GM18861 (cell line): ENCODE data around the gene ITSN2.
"Not testable (repeated sequence)": the region's sequence is repeated elsewhere in the genome, so short reads cannot be mapped to it uniquely, and the experiment has no call there.

Source experiments
- ATAC-seq: cut with Tn5 transposase; IDR thresholded peaks from one replicate; pipeline ENCODE4 v1.9.1; 2021; ENCODE audit not compliant: unreplicated experiment

Gene ITSN2

GRCh38 chr2:24363301-24363700 is 3.0 kb upstream of the ITSN2 start:
- no peak for ATAC-seq

DNA sequence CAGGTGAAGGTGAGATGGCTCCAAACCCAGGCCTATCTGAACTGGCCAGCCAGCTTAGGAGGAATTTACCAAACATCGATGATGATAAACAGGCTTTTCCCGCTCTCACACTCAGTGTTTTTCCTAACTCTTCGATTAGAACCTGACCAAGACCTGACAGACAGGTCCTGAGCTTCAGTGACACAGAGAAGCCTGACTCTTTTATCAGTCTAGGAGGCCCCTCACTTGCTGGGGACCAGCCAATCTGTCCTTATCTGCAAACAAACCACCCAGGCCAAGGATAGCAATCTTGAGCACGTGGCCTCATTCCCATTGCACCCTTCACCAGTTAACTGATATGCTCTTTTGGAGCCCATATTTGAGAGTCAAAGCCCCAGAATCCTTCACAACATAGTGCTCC is 1.9 kb upstream of the ITSN2 start:
- no peak for ATAC-seq

- ATAC-seq = no peak
These were observed 611 bp upstream of the ITSN2 start for GRCh38 chr2:24360963-24361330.

GRCh38 chr2:24359129-24360049 is 947 bp downstream of the ITSN2 start:
- peak; percentile 2 for ATAC-seq

GRCh38 chr2:24357767-24358166 is 2.6 kb downstream of the ITSN2 start:
- ATAC-seq = not testable (repeated sequence)

DNA sequence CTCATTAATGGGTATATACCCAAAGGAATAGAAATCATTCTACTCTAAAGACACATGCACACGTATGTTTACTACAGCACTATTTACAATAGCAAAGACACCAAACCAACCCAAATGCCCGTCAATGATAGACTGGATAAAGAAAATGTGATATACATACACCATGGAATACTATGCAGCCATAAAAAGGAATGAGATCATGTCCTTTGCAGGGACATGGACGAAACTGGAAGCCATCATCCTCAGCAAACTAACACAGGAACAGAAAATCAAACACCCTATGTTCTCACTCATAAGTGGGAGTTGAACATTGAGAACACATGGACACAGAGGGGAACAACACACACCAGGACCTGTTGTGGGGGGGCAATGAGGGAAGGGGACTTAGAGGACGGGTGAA is 3.2 kb downstream of the ITSN2 start:
- not testable (repeated sequence) for ATAC-seq

GRCh38 chr2:24354957-24355356 is 5.4 kb downstream of the ITSN2 start:
- no peak for ATAC-seq

DNA sequence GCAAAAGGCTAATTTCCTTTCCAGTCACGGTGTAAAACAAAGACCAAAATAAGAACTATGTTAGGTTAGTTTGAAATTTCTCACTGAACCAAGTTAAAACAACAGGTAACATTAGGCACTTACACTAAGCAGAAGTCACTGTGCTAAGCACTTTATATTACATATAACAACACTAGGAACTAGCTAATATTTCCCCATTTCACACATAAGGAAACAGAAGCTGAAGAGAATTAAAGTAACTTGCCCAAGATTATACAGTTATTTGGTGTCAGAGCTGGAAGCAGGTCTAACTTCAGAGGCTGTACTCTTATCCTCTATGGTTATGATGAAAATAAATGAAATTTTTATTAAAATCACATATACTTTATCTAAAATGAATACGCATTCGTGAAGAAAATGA is 5.9 kb downstream of the ITSN2 start:
- no peak for ATAC-seq

- ATAC-seq = no peak
These were observed 6.4 kb downstream of the ITSN2 start for GRCh38 chr2:24353973-24354372.

- no peak for ATAC-seq
These were observed 7.0 kb downstream of the ITSN2 start for GRCh38 chr2:24353364-24353763.

- ATAC-seq = no peak
These were observed 7.7 kb downstream of the ITSN2 start for GRCh38 chr2:24352664-24353063.

DNA sequence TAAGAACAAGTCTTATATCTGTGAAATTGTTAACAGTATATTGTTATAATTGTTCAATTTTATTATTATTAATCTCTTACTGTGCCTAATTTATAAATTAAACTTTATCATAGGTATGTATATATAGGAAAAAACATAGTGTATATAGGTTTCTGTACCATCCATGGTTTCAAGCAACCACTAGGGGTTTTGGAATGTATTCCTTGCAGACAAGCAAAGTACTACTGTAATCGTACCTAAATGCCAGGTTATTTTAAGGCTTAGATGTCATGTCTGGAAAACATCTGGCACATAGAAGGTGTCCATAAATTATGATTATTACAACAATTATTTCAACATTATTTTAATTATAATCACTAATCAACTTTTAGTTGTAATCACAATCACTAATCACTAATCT is 8.4 kb downstream of the ITSN2 start:
- ATAC-seq = no peak

GRCh38 chr2:24351627-24351938 is 8.8 kb downstream of the ITSN2 start:
- no peak for ATAC-seq

DNA sequence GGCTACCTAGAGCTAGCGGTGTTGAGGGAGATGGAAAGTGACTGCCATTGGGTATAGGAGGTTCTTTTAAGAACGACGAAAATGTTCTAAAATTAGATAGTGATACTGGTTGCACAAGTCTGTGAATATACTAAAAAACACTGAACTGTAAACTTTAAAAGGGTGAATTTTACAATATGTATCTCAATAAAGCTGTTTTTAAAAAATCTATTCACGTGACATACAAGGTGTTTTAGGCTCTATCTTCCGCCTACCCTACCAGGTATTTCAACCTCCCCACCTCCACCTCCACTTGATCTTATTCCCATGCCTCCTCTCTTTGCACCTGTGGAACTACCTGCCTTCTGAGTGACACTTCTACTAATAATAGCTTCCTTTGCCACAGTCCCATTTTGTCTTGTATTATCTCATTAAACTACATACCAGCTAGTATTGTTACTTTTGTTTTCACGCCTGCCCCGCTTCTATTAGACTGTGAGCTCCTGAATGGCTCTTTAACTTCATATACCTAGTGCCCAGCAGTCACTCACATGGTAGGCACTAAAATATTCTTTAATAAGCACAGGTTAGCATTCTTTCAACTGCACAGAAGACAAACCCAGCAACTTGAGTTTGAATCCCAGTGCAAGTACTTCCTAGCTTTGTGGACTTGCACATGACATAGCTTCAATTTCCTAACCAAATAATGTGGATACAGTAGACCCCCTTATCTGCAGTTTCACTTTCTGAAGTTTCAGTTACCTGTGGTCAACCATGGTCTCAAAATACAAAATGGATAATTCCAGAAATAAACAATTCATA is 9.3 kb downstream of the ITSN2 start:
- ATAC-seq = no peak

DNA sequence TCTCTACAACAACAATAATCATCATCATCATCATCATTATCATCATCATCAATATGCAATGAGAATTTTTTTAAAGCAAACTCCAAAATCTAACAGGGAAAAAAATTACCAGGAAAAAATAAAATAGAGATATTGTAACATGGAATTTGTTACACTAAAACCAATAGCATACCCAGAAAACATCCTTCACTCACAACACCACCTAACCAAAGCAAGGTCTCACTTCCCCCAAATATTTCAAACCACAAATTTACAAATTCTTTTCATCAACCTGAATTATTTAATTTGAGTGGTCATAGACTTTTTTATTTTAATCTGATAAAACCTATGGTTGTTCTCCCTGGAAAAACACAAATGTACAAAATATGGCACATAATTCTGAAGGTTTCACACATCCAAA is 11.2 kb downstream of the ITSN2 start:
- ATAC-seq = no peak

GRCh38 chr2:24345937-24346336 is 14.4 kb downstream of the ITSN2 start:
- no peak for ATAC-seq

DNA sequence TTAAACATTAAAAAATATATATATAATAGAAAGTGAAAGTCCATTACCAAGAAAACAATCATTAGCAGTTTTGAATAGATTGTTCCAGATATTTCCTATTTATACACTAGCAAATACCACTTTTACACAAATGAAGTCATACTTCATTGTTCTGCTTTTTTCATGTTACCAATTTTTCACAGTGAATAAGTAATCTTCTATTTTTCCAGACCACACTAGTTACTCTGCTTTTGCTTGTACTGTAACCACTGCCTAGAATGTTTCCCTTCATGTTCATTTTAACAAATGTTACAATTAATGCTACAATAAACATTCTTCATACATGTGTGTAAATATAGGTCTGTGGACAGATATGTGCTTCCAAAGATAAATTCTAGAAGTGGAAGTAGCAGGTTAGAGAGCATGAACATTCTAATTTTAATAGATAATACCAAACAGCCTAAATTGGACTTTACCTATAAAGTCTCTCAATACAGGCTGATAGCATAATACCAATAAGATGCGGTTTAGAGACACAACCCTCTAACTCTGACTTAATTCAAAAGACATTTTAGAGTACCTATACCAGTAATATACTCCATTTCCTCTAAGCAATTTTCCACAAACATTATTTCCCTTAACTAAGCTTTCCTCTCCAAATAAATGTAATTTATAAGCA is 17.0 kb downstream of the ITSN2 start:
- ATAC-seq = peak; percentile 50

DNA sequence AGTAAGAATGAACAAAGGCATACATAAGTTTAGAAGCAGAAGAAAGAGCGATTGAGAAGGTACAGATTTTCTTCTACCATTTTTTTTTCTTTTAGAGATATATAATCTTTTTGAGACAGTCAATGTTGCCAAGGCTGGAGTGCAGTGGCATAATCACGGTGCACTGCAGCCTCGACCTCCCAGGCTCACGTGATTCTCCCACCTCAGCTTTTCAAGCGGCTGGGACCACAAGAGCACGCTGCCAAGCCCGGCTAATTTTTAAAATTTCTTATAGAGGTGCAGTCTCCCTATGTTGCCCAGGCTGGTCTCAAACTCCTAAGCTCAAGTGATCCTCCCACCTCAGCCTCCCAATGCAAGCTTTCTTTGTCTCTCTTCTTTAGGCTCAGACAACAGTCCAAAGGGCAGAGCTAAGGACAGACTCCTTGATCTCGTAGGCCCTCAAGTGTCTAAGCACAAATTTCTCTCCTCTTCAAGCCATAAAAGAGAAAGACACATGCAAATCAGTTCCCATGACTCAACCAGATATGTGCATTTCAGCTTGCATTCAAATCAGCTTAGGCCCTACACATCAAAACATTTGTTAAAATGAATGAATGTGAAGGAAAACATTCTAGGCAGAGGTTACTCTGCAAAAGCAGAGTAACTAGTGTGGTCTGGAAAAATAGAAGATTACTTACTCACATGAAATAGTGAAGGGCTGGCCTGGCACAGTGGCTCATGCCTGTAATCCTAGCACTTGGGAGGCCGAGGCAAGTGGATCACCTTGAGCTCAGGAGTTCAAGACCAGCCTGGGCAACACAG is 18.0 kb downstream of the ITSN2 start:
- ATAC-seq = peak; percentile 47

DNA sequence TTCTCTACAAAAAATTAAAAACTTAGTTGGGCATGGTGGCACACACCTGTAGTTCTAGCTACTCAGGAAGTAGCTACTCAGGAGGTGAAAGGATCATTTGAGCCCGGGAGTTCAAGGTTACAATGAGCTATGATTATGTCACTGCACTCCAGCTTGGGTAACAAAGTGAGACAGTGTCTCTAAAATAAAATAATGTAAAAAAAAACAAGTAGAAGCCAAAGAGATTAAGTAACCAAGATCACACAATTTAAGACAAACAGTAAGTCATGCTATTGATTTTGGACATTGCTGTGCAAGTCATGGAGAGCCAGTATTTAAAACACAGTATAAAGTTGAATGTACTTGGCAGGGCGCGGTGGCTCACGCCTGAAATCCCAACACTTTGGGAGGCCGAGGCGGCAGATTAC is 20.5 kb downstream of the ITSN2 start:
- ATAC-seq = no peak

DNA sequence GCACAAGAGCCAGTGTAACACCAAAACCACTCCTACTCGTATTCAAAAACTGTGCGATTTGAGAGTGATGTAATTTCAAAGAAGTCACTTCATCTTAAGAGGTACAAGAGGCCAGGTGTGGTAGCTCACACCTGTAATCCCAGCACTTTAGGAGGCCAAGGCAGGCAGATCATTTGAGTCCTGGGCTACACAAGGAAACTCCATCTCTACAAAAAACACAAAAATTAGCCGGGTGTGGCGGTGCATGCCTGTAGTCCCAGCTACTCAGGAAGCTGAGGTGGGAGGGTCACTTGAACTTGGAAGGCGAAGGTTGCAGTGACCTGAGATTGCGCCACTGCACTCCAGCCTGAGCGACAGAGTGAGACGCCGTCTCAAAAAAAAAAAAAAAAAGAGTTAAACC is 21.2 kb downstream of the ITSN2 start:
- ATAC-seq = not testable (repeated sequence)

- ATAC-seq = no peak
These were observed 22.4 kb downstream of the ITSN2 start for GRCh38 chr2:24337890-24338289.
